Activated T-cell treated with anti-CD3 and anti-CD28 coated beads for 48 hours (primary cell): ENCODE measurements around the gene VMP1.
"Not testable (repeated sequence)": the region's sequence is repeated elsewhere in the genome, so short reads cannot be mapped to it uniquely, and the experiment has no call there.

Experiments
- DNase-seq: peaks from one replicate; pipeline ENCODE4 v3.0.0-alpha.2; 2020; ENCODE audit warnings: low read depth

VMP1 gene

DNA sequence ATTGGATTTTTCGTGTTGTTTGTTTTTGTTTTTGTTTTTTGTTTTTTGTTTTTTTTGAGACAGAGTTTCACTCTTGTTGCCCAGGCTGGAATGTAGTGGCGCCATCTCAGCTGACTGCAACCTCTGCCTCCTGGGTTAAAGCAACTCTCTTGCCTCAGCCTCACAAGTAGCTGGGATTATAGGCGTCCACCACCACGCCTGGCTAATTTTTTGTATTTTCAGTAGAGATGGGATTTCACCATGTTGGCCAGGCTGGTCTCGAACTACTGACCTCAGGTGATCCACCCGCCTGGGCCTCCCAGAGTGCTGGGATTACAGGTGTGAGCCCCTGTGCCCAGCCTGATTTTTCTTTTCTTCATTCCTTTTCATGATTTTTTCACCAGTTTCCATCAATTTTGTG, 73.1 kb downstream of the VMP1 start:
- DNase-seq = not testable (repeated sequence)

DNA sequence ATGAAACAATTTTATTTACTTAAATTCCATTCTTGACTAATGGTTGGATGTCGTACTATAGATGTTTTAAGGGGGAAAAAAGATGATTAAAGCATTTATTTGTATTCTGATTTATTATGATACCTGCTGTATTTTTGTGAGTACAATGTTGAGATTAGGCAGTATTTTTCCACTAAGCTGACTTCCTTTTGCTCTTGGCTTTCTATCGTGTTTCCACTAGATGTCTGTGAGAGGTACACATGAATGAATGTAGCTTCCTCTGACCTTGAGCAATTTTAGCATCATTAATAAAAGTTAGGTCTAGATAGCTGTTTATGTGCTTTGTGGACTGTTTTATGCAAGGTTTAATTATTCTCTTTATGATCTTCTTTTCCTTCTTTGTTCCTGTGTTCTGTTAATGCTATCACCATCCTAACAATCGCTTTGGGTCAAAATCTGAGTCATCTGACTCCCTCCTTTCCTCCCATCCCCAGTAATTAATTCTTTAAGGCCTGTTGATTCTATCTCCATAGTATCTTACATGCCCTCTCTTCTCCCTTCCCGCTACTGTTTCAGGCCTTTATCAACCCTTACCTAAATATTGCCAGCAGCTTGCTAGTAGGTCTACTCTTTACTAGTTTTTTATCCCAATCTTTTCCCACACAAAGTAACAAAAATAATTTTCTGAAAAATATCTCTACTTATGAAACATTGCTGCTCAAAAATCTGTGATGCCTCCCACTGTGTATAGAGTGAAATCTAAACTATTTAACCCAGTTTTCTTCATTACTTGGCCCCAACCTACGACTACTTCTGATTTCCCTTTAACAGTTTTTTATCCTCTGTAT, 76.0 kb downstream of the VMP1 start:
- DNase-seq = no peak

DNA sequence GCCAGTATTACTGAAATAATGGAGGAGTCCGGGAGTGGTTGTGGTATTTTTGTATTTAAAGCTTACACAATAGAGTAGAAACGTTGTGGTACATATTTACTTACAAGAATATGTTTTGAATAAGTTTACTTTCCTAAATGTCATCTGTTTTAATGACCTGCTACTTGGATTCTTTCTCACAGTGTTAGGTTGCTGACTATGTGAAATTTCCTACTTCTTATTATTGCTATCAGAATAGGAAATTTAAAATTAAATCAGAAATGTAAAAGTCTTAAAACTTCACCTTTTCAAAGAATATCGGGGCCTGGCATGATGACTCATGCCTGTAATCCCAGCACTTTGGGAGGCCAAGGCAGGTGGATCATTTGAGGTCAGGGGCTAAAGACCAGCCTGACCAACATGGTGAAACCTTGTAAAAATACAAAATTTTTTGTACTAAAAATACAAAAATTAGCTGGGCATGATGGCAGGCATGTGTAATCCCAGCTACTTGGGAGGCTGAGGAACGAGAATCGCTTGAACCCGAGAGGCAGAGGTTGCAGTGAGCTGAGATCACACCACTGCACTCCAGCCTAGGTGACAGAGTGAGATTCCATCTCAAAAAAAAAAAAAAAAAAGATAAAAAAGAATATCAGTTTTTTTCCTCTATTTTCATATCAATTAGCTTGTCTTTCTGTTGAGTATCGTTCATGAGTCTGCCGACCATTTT, 77.8 kb downstream of the VMP1 start:
- no peak for DNase-seq

DNA sequence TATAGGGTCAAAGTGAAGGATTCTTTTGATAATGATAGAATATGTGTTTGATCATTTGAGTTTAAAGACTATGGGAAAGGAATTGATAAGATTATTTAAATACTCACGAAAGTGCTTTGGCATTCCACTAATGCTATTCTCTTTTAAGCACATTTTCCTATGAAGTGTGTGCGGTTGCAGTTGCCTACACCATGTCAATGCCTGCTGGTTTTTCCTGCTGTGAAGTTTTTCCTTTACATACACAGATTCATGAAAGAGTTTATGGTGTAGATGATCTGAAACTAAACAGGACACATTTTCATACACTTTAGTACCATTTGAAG, 78.7 kb downstream of the VMP1 start:
- DNase-seq = no peak

DNA sequence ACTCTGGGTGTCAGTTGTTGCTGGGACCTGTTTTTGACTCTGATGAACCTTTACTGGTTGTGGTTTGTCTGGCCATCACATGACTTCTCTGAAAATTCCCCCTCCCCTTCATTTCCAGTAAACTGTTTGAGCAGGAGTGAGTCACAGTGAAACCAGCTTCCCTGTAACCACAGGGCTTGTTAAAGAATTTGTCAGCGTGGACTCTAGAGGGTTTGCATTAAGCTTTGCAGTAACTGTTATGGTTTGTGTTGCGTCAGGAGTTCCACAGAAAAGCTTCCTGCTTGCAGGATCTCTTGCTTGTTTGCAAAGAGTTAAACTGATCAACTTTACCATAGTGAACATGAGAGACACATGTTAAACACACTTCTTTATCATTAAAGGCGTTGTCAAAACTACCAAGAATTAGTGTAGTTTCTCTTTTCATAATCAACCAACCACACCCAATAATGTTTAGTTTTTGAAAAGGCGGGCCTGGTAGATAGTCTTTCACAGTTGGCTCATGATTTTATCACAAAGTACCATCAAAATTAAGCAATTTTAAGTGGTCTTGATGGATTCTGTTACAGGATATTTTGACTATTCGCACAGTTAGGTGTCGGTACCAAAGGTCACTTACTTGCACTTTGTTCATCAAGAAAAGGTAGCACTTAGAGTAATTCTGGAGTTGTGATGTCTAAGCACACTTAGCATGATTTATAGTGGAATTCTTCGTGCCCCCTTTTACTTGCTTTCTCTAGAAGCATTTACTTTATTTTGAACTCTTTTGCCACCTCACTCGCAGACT, 79.3 kb downstream of the VMP1 start:
- peak; percentile 55 for DNase-seq

DNA sequence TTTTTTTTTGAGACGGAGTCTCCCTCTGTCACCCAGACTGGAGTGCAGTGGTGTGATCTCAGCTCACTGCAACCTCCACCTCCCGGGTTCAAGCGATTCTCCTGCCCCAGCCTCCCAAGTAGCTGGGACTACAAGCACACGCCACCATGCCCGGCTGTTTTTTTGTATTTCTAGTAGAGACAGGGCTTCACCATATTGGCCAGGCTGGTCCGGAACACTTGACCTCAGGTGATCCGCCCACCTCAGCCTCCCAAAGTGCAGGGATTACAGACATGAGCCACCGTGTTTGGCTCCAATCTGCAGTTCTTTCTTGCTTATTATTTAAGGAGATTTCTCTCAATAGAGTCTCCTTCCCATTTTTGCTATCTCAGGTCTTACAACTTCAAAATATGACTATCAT, 82.4 kb downstream of the VMP1 start:
- not testable (repeated sequence) for DNase-seq

DNA sequence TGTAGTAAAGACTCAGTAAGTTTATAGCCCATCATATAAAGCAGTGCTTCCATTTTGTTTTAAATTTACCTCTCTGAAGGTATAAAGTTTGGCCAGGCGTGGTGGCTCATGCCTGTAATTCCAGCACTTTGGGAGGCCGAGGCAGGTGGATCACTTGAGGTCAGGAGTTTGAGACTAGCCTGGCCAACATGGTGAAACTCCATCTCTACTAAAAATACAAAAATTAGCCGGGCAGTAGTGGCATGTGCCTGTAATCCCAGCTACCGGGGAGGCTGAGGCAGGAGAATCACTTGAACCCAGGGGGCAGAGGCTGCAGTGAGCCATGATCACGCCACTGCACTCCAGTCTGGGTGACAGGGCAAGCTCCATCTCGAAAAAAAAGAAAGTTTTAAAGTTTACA, 83.0 kb downstream of the VMP1 start:
- DNase-seq = not testable (repeated sequence)

DNA sequence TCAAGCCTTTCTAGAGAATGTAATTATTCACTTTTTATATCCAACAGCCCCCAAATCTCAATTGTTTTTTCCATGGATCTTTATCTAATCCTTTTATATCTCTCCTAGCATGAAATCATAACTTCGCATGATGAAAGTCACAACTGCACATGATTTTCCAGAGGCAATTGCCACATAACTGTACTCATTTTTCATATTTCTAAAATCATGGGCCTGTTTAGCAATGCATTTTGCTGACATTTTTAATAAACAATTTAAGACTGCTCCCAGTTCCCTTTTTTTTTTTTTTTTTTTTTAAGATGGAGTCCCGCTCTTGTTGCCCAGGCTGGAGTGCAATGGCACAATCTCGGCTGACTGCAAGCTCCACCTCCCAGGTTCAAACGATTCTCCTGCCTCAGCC, 83.5 kb downstream of the VMP1 start:
- DNase-seq = no peak

DNA sequence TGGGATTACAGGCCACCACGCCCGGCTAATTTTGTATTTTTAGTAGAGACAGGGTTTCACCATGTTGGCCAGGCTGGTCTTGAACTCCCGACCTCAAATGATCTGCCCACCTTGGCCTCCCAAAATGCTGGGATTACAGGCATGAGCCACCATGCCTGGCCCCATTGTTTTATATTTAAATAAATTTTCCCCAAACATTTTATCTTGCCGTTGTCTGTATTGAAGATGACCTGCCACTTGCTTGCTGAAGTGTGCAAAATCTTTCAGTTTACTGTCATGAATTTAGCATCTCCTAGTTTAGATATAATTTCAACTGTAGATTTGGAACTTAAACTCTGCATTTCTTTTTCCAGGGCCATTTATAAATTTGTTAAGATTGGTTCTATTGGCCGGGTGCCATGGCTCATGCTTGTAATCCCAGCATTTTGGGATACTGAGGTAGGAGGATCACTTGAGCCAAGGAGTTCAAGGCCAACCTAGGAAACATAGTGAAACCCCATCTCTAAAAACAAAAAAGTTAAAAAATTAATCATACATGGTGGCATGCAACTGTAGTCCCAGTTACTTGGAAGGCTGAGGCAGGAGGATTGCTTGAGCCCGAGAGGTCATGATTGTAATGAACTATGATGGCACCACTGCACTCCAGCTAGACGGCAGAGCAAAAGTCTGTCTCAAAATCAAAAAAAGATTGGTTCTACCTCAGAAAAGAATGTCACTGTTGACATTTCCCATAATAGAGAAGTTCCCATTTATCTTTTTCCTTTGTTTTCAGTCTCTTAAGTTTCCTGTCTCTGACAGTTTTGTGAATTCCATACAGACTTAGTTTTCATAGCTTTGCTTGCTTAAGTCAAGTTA, 84.4 kb downstream of the VMP1 start:
- DNase-seq = no peak

DNA sequence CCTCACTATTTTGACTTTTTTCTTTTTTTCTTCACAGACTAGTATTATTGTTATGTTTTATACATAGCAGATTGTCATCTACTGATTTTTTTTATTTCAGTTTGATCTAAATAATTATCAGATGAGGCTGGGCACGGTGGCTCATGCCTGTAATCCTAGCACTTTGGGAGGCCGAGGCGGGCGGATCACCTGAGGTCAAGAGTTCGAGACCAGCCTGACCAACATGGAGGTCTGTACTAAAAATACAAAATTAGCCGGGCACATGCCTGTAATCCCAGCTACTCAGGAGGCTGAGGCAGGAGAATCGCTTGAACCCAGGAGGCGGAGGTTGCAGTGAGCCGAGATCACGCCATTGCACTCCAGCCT, 85.0 kb downstream of the VMP1 start:
- DNase-seq = not testable (repeated sequence)

DNA sequence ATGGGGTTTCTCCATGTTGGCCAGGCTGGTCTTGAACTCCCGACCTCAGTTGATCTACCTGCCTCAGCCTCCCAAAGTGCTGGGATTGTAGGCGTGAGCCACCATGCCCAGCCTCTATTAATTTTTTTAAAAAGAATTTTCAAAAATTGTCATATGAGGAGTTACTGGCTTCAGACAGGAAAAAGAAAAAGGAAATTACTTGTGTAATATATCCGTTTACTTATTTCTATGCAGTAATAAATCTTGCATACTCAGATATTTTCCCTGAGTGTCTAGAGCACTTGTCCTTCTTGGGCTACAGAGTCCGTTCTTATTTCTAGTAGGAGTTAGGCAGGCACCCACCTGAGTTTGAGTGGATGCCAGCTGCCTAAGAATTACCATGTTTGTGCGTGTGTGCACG, 85.8 kb downstream of the VMP1 start:
- no peak for DNase-seq

DNA sequence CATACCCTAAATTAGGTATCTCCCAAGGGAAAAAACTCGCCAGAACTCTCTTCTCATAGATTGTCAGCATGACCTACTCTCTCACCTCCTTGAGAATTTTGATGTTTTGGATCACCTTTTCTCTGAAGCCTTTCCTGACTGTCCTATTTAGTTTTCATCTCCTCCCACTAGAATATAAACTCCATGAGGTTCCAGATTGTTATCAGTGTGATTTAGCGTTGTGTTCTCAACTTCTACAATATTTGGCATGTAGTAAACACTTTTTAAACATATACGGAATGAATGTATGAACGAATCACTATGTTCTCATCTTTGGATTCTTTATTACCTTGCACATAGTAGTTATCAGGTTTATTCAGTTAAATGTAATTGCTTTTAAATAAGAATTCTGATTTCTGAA, 88.7 kb downstream of the VMP1 start:
- no peak for DNase-seq

DNA sequence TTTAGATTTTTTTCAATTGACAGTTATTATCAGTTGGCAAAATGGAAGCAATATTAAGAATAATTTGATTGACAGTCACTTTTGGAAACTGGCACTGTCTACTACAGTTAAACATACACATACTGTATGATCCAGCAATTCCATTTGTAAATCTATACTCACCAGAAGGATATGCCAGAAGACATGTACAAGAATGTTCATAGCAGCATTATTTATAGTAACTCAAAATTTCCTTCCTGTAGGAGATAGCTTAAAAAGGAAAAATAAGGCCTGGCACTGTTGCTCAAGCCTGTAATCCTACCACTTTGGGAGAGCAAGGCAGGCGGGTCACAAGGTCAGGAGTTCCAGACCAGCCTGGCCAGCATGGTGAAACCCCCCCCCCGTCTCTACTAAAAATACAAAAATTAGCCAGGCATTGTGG, 89.3 kb downstream of the VMP1 start:
- DNase-seq = no peak

DNA sequence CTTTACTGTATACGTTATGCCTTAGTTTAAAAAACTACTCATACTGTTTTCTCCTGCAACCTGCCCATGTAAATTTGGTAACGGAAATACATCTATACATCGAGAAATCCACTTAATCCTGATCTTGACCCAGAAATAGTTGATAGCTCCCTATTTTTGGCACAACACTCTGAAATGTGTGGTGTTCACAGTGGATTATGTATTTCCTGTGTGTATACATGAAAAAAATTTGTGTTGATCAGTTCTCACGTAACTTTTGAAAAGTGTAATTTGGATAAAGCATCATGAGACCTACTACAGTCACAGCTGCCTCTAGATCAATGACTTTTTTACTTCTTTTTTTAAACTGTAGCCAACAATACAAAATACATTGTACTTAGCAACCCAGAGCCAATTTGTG, 90.7 kb downstream of the VMP1 start:
- no peak for DNase-seq

DNA sequence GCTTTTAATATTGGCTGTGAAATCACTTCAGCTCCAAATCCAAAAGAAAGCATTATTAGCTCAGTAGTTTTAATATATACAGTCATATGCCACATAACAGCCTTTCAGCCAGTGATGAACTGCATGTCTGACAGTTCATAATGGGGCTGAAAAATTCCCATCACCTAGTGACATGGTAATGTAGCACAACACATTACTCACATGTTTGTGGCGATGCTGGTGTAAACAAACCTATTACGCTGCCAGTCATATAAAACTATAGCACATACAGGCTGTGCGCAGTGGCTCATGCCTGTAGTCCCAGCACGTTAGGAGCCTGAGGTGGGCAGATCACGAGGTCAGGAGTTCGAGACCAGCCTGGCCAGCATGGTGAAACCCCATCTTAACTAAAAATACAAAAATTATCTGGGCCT, 93.1 kb downstream of the VMP1 start:
- no peak for DNase-seq

DNA sequence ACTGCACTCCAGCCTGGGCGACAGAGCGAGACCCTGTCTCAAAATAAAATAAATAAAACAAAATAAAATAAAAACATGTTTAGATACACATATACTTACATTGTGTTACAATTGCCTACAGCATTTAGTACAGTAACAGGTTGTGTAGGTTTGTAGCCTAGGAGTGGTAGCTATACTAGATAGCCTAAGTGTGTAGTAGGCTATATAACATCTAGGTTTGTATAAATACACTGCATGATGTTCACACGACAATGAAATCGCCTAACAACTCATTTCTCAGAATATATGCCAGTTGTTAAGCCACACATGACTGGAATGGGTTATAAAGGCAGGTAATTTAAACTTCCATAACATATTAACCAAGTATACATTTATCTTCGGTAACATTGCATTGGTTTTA, 94.7 kb downstream of the VMP1 start:
- DNase-seq = no peak

DNA sequence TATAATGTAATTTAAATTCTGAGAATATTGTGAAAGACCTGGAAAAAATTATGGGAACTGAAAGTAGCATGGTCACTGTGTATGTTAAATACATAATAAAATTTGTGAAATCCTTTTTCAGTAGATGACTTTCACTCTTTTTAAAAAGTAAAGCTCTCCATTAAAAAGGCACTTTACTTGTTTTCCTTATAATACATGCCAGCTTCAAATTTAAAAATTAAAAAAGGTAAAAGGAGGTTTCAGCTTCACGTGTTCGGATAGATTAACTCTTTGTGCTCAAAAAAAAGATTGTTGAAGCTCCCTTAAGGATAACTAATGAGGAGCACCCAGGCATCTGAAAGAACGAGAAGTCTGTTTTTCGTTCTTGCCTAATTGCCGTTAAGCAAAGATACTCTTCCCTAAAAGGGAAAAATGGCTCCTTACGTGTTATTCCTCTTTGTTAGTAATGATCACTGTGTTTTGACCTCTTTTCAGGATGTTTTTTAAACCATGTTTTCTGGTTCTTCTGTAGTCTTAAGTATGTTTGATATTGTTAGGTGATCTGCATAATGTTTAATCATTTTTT, 97.5 kb downstream of the VMP1 start:
- DNase-seq = no peak

DNA sequence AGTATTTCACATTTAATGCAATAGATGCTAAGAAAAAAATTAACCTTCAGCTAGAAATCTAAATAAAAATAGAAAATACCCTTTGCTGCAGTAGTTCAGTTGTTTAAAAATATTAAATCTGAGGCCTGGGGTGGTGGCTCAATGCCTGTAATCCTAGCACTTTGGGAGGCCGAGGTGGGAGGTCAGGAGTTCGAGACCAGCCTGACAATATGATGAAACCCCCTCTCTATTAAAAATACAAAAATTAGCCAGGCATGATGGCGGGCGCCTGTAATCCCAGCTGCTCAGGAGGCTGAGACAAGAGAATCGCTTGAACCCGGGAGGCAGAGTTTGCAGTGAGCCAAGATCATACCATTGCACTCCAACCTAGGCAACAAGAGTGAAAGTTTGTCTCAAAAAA, 98.9 kb downstream of the VMP1 start:
- DNase-seq = not testable (repeated sequence)

DNA sequence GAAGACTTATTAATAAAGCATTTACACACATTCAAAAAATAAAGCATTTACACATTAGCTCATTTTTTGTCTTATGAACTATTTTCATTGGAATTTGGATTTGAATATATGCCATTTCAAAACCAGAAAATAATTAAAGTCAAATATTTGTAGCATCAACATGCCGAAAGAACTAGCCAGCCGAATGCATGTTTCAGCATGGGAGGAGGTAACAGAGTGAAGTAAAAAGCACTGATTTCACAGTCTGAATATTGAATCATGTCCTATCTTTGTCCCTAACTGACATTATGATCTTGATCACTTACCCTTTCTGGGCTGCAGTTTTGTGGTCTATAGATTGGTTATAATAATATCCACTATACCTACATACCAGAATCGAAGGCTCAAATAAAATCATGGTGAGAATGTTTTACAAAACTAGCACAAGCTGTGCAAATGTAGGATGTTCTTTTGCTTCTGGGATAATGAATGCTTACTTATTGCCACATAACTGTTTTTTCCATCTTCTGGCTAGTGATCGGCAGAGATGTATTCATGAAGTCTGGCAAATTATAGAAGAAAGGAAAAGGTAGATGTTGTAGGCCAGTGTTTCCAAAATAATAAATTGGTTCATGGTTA, 100.5 kb downstream of the VMP1 start:
- no peak for DNase-seq

DNA sequence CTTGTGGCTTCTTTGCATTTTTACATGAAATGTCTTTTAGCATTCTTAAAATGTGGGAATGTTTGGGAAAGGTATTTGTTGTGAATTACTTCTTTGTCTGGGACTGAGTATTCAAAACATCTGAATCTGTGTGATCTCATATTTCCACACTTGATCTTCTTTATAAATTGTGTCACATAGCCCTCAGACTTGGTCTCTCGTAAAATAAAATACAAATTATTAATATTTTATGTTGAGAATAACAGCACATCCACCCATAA, 103.4 kb downstream of the VMP1 start:
- no peak for DNase-seq

DNA sequence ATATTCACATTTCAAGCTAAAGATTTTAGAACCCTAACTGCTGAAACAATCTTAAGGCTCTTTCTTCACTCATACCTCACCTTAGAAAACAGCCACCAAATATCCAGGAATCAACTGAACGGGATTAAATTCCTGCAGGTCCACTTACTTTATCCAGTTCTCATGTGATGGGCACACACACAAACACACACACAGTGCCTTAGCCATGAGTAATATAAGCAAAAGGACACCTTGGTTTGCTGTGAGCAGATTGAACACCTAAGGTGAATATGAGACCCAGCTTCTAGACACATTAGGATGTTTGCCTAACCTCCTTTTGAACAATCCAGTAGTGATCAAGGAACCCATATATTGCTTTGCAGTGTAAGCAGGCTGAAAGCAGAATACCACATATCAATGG, 103.8 kb downstream of the VMP1 start:
- no peak for DNase-seq

DNA sequence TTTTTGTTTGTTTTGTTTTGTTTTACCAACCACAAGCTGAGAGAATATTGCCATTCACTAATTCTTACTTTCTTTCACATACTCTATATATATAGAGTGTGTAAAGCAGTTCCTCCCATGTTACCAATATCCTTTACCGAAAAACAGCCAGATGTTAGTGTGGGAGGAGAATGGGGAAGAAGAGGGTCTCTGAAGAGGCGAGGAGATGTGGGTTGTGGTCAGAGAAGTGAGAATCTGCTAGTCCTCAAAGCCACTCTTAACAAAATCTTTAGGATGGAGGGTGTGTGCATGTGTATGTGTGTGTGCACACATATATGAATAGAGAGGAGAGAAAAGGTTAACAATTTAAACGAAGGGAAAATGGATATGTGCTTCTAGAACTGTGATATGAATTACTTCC, 104.7 kb downstream of the VMP1 start:
- DNase-seq = no peak
